Esophagus mucosa (tissue), 1 donor: Measurements from ENCODE around the gene ROR2. TPM values are rescaled to one million over a fixed set of nuclear protein-coding genes. Genes with fewer than 3 reads are reported as not detected.
A peak's percentile ranks its signal among the peaks of the same experiment; 100 is the strongest.

Source experiments
- ATAC-seq: fragments of 200-7000 bp; cut with Tn5 transposase; one replicate; pipeline ENCODE4 v1.9.1; 2020
- total RNA-seq: library from RNA; stranded (reverse); gene quantifications from one replicate; pipeline ENCODE4 v1.2.4, GENCODE V29; 2023
- donor health status: DM: yes; HTN: yes; CAD: no.

ROR2 gene
- total RNA-seq, 1 donor from 2014 or later, result 2.5 TPM

GRCh38 chr9:91948597-91949391, 1.2 kb downstream of the ROR2 start:
- peak; percentile 65 for ATAC-seq

- ATAC-seq, result no peak
Observed at GRCh38 chr9:91948101-91948596, 1.9 kb downstream of the ROR2 start.

DNA sequence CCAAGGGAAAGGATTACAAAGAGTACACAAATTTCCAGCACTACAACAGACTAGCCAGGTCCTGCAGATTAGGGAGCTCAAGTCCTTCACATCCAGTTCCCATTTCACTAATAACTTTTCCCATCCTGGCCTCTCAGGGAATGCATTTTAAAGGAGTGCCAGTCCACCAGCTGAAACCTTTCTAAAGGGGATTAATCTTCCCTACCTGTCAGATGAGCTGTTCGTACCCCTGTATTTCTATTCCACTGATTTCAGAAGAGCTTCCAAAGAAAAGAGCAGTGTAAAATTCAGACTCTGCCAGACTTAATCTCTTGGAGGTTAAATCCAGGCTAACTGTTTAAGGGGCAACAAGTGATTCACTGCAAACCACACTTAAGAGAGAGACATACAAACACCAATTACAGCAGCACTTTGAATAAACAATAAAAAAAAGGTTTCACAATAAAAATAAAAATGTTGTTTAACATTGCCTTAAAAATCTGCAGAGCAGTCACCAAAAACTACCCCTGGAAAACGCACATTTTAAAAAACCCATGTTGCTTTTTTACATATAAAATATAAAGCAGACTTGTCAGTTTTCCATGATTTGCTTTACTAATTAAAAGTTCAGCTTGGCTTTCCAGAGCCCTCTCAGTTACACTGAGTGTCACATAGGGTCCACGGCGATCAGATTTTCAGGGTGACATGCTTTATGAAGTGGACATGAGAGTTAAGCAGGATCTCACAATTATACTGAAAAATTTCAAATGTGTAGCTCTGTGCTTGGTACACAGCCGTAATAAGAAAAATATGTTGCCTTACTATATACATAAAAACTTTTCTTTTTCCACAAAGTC, 3.2 kb downstream of the ROR2 start:
- no peak for ATAC-seq

DNA sequence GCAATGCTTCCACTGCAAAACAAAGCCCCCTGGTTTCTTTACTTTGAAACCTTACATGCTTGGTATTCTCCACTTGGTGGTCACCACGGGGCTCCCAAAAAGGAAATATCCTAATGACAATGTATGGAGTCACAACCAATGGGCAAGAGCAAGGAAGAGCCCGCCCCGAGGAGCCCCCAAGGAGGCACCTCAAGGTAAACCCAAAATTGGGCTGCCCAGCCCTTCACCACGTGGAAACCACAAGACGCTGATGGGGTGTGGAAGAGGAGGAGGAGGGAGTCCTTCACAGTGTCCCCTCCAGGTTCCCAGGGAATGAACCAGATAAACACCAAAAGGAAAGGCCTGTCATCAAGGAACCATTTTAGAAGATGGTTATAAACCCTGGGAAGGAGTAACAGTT, 3.8 kb downstream of the ROR2 start:
- no peak for ATAC-seq

DNA sequence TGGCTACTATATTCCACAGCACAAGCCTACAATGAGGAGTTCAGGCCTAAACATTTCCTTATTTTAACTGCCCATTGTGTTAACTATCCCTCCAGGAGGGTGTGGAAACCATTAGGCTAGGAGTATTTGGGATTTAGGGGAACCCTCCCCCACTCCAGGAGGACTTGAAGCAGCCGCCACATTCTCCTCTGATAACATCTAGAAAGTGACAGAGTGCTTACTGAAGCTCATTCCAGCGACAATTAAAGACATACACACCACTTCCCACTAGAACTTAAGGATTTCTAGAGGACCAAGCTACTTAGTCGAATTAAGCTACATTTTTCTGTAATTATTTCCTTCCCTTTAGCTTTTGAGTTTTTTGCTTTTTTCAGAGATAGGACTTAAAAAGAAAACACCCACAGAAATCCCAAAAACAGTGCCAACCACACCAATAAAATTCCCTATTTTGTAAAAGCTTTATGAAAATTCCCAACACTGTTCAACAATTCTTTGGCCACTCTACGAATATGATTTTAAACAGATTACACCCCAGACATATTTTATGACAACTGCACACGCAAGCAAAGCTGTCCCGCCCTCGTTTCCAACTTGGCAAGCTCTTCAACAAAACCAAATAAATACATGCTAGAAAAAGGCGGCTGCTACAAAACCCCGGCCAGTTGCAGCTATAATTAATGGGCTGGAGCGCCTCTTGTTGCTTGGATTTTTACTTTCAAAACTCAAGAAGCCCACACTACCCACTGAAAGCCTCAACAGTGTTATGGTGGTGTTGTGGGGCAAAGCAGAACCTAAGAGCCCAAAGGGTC, 4.5 kb downstream of the ROR2 start:
- no peak for ATAC-seq

GRCh38 chr9:91944711-91945110, 5.3 kb downstream of the ROR2 start:
- ATAC-seq, result no peak

GRCh38 chr9:91943478-91944470, 6.3 kb downstream of the ROR2 start:
- peak; percentile 85 for ATAC-seq

- ATAC-seq, result no peak
Observed at GRCh38 chr9:91942201-91942600, 7.8 kb downstream of the ROR2 start.

- no peak for ATAC-seq
Observed at GRCh38 chr9:91939978-91940377, 10.1 kb downstream of the ROR2 start.

DNA sequence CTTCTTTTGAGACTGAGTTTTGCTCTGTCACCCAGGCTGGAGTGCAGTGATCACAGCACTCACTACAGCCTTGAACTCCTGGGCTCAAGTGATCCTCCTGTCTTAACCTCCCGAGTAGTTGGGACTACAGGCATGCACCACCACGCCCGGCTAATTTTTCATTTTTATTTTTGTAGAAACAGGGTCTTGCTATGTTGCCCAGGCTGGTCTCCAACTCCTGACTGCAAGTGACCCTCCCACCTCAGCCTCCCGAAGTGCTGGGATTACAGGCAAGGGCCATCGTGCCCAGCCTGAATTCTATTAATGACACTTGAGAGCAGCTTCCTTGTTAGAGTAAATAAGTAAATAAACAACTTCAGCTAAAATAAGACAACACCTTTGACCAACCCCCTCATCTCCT, 12.3 kb downstream of the ROR2 start:
- ATAC-seq, result no peak

DNA sequence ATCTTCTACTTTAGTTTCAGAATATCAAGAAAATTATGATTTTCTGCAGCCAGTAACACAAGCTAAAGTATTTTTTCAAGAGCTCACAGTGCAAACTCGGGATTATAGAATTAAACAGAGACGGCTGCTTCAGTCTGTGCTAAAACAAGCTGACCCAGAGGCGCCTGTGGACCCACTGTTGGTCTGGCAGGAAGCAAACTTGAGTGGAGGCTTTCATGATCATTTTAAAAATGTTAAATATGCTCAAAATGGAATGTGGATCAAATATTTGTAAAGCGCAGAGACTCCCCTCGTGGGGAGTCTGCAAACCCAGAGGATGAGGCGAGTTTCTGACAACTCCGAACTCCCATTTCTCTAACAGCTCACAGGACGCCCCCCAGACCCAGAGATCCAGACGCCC, 13.0 kb downstream of the ROR2 start:
- ATAC-seq, result no peak

DNA sequence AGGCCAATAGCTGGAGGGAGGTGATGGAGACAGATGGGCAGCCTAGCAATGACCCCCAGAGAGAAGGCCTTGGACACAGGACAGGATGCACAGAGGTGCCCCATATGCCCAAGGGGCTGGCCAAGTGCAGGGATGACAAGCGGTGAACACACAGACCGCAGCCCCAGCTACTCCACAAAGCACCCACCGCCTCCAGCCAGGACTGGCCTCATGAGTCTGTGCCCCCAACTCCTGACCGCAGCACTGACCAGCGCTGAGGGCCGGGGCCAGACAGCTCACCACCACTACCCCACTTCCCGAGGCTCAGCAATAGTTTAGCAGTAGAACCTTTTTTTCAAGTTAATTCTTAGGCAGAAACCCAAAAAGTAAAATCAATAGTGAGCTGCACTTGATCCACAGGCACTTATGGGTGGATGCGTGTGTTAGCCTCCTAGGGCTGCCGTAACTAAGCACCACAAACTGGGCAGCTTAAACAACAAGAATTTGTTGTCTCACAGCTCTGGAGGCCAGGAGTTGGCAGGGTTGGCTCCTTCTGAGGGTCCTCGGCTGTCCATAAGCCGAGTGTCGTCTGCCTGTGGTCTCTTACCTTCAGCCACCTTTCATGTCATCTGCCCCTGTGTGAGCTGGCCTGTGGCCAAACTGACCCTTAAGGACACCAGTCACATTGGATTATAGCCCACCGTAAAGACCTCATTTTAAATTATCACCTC, 14.1 kb downstream of the ROR2 start:
- no peak for ATAC-seq

GRCh38 chr9:91935066-91935749, 14.8 kb downstream of the ROR2 start:
- no peak for ATAC-seq

GRCh38 chr9:91934654-91935053, 15.4 kb downstream of the ROR2 start:
- no peak for ATAC-seq

DNA sequence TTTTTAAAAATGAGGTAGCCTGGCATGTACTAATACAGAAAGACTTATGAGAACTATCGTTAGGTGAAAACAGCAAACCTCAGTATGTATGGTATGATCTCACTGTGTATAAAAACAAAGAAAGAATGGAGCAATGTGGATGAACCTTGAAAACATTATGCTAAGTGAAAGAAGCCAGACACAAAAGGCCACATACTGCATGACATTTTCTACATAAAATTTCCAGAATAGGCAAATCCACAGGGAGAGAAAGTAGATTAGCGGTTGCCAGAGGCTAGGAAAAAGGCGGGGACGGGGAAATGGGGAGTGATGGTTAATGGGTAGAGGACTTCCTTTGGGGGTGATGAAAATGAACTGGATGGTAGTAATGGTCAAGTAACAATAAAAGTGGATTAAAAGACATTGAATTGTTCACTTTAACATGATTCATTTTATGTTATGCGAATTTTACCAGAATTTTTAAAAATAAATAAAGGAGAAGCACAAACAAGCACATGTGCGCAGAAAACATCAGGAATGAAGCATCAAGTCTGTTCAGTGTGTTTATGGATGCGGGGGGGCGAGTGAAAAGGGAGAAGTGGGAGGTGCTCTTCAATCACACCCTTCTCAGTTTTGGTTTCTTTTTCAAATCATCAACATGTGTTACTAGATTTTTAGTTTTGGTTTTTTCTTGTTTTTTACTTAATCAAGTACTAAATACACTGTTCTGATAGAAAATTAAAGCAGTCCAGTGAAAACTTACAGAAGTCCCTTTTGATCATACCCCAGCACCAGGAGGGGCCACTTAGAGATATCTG, 16.3 kb downstream of the ROR2 start:
- no peak for ATAC-seq

DNA sequence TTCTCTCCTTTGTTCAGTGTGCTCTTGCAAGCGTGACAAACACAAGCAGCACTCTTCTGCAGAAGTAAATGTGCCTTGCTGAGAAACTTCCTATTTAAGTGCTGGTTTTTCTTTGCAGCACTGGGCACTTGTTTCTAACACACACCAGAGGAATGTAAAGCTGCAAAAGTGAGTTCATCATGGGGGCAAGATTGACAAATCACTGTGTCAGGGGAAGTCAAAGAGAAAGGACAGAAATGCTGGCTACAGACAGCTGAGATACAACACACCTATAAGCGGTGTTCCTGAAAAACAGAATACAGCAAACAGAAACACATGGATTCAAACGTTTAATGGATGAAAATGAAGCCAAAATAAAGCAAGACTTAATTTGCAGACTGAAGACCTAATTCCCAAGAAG, 19.6 kb downstream of the ROR2 start:
- ATAC-seq, result no peak

- ATAC-seq, result no peak
Observed at GRCh38 chr9:91929331-91929730, 20.7 kb downstream of the ROR2 start.

DNA sequence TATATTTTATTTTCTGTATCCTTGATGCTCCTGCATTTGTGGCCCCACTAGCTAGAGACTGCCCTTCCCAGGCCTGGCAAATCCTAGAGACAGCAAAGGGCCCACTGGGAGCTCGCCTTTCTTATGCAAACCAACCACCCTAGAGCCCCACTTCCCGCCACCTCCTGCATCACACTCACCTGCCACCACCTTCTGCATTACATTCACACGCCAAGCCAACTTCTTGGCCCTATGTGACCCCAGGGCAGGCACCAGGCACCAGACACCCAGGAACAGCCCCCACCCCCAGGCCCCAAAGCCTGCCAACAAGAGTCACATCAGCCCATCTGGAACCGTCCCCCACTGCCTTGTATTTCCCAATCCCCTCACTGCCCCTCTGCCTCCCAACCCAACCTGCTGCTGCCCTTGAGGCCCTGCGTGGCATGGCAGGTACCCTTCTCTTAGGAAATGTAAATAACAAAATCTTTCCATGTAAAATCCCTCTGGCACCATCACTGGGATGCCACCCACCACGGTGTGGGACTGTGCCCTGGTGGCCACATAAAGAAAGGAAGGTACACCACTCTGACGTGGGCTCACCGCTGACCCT, 22.0 kb downstream of the ROR2 start:
- no peak for ATAC-seq

GRCh38 chr9:91924090-91924489, 25.9 kb downstream of the ROR2 start:
- no peak for ATAC-seq
